OCI-LY7 (cell line): ENCODE measurements around the gene MIB2. TPM values are rescaled to one million over a fixed set of nuclear protein-coding genes. Genes with fewer than 3 reads are reported as not detected.

Experiments
- Bru-seq: library from RNA; stranded (reverse); fragments of 400-500 nt; gene quantifications from one replicate; lab custom pipeline; 2021; lab: Mats Ljungman, UMichigan
- BruChase-seq, 2 experiments: library from RNA; stranded (reverse); fragments of 400-500 nt; gene quantifications; one replicate each; lab custom pipeline; 2021; lab: Mats Ljungman, UMichigan
- BruUV-seq: library from RNA; stranded (reverse); fragments of 400-500 nt; replicated peaks from 2 replicates; lab custom pipeline; 2021; lab: Mats Ljungman, UMichigan
- CTCF ChIA-PET: fragments of 300-600 bp; sonication (Branson Sonifier 250); formaldehyde crosslinking; loops from one replicate; lab custom pipeline; 2022; ENCODE audit warnings: antibody characterized with exemption; ENCODE audit not compliant: unreplicated experiment; lab: Charles Lee
- POLR2A ChIA-PET: fragments of 300-600 bp; sonication (Branson Sonifier 250); formaldehyde crosslinking; loops from one replicate; lab custom pipeline; 2022; ENCODE audit warnings: antibody characterized with exemption; lab: Charles Lee
- DNase-seq: peaks from one replicate; pipeline ENCODE4 v3.0.0-alpha.2; 2015; ENCODE audit warnings: low spot score
- H2AFZ ChIP-seq: fragments of 200-600 bp; sonication (generic), shearing (Covaris generic); 2 replicates; pipeline ENCODE4 v1.6.1; 2014; ENCODE audit warnings: mild to moderate bottlenecking, antibody characterized with exemption, low read length, moderate library complexity
- H3K27ac ChIP-seq: fragments of 200-600 bp; sonication (generic); 2 replicates; pipeline ENCODE4 v1.5.1; 2014; ENCODE audit warnings: mixed run types, low read depth, mild to moderate bottlenecking, moderate library complexity, low read length, inconsistent platforms; ENCODE audit not compliant: poor library complexity, severe bottlenecking
- H3K36me3 ChIP-seq: fragments of 200-600 bp; sonication (generic); 2 replicates; pipeline ENCODE4 v1.6.1; 2014; ENCODE audit warnings: mild to moderate bottlenecking, antibody characterized with exemption, low read length, moderate library complexity, mixed read lengths; ENCODE audit not compliant: insufficient read depth
- H3K4me1 ChIP-seq: fragments of 200-600 bp; sonication (generic); 2 replicates; pipeline ENCODE4 v1.5.1; 2014; ENCODE audit warnings: mild to moderate bottlenecking, low read length; ENCODE audit not compliant: insufficient read depth, poor library complexity, severe bottlenecking
- H3K4me2 ChIP-seq: fragments of 200-600 bp; sonication (generic); 2 replicates; pipeline ENCODE4 v1.6.1; 2014; ENCODE audit warnings: mild to moderate bottlenecking, low read length
- H3K4me3 ChIP-seq: fragments of 200-600 bp; sonication (generic); 2 replicates; pipeline ENCODE4 v1.5.1; 2014; ENCODE audit warnings: mild to moderate bottlenecking, low read depth, low read length; ENCODE audit not compliant: poor library complexity, severe bottlenecking
- H3K79me2 ChIP-seq: fragments of 200-600 bp; sonication (generic); 2 replicates; pipeline ENCODE4 v1.6.1; 2016; ENCODE audit warnings: low read depth, mild to moderate bottlenecking, low read length, moderate library complexity, mixed read lengths; ENCODE audit not compliant: insufficient read depth
- H3K9me2 ChIP-seq: fragments of 200-600 bp; sonication (generic); 2 replicates; pipeline ENCODE4 v1.6.1; 2016; ENCODE audit warnings: mild to moderate bottlenecking, low read length, mixed read lengths; ENCODE audit not compliant: insufficient read depth
- H3K9me3 ChIP-seq: fragments of 200-600 bp; sonication (generic); 2 replicates; pipeline ENCODE4 v1.6.1; 2014; ENCODE audit warnings: mild to moderate bottlenecking, mixed run types, low read length, mixed read lengths
- H4K20me1 ChIP-seq: fragments of 200-600 bp; sonication (generic); 2 replicates; pipeline ENCODE4 v1.6.1; 2014; ENCODE audit warnings: mild to moderate bottlenecking, antibody characterized with exemption, low read length, moderate library complexity, mixed read lengths; ENCODE audit not compliant: insufficient read depth
- CTCF ChIP-seq: fragments of 200-600 bp; sonication (generic); conservative IDR thresholded peaks from 2 replicates; pipeline ENCODE4 v1.5.1; 2014; ENCODE audit warnings: mild to moderate bottlenecking, antibody characterized with exemption, low read length, moderate library complexity, mixed read lengths
- EZH2phosphoT487 ChIP-seq: fragments of 200-600 bp; sonication (generic); IDR thresholded peaks from 2 replicates; pipeline ENCODE4 v1.6.1; 2018; ENCODE audit warnings: low read depth, borderline replicate concordance, mild to moderate bottlenecking, mixed run types, antibody characterized with exemption, low read length, moderate library complexity, mixed read lengths
- intact Hi-C: fragments of 100-400 bp; cut with micrococcal nuclease; formaldehyde crosslinking; loops from one replicate; pipeline ENCODE4 v1.10.0; 2022; ENCODE audit not compliant: unreplicated experiment
- long read RNA-seq: library from polyadenylated mRNA; stranded (forward); transcript quantifications from one replicate; pipeline ENCODE4 v2.0.0, GENCODE V29; 2022
- total RNA-seq, 2 experiments: library from RNA; depleted of rRNA in 1 of 2; stranded (reverse); fragments of >200 nt in 1 of 2; shearing (Covaris generic) in 1 of 2; gene quantifications; 2 replicates each; pipeline ENCODE4 v1.2.3, GENCODE V29; 2014 to 2022

MIB2 gene
- 46.4 and 64.9 TPM in 2 replicates for total RNA-seq (2014; rRNA removed; shearing (Covaris generic))
- total RNA-seq (2022): 54.0 and 55.3 TPM in 2 replicates
- Bru-seq, nascent RNA: percentile 38 among the genes with signal in this experiment
- BruChase-seq, experiment 1, labeled RNA remaining after a 6-hour chase: percentile 55 among the genes with signal in this experiment
- BruChase-seq, experiment 2, labeled RNA remaining after a 2-hour chase: percentile 53 among the genes with signal in this experiment
- long read RNA-seq, partial matches to known transcripts: 39 of 77 reads
- long read RNA-seq, other reads (novel, unspliced or antisense): 29 of 77 reads

- H4K20me1 ChIP-seq: no peaks in the 10 kb centered on the region
- no peaks in the 10 kb centered on the region for H3K36me3 ChIP-seq
- peaks cover 26% of the 10 kb centered on the region for H3K4me1 ChIP-seq
- intact Hi-C loops: loop anchor here (1.0 to 5.0 kb wide), 2 partner anchors 8 to 43 kb away; partner anchors contain the start of gene SSU72
- peaks cover 14% of the 10 kb centered on the region; the same call in 1 of the 2 replicates for H3K79me2 ChIP-seq
- DNase-seq: peak; percentile 99
- CTCF ChIA-PET: no interaction called here
- POLR2A ChIA-PET: interaction anchor here (0.6 to 1.9 kb wide), 4 partner anchors 11 to 299 kb away, joined by 3 to 4 read pairs (median 3); no protein-coding TSS in a partner anchor
- H2AFZ ChIP-seq: peak within 1 kb of the TSS; percentile 53; the same call in 1 of the 2 replicates
- peak within 1 kb of the TSS; percentile 87 for H3K27ac ChIP-seq
- no peak for TF ChIP-seq EZH2phosphoT487
- no peak for TF ChIP-seq CTCF
- H3K9me3 ChIP-seq: no peaks in the 10 kb centered on the region
- BruUV-seq: no TSS peak
- peak within 1 kb of the TSS; percentile 85 for H3K4me3 ChIP-seq
- H3K4me2 ChIP-seq: peak within 1 kb of the TSS; percentile 95
- no peaks in the 10 kb centered on the region for H3K9me2 ChIP-seq
These were observed at the start of gene MIB2 for GRCh38 chr1:1615256-1616044. Gene MIB2 (plus strand): TSS chr1:1615500. CDS start chr1:1623453, 7,953 bp downstream.

DNA sequence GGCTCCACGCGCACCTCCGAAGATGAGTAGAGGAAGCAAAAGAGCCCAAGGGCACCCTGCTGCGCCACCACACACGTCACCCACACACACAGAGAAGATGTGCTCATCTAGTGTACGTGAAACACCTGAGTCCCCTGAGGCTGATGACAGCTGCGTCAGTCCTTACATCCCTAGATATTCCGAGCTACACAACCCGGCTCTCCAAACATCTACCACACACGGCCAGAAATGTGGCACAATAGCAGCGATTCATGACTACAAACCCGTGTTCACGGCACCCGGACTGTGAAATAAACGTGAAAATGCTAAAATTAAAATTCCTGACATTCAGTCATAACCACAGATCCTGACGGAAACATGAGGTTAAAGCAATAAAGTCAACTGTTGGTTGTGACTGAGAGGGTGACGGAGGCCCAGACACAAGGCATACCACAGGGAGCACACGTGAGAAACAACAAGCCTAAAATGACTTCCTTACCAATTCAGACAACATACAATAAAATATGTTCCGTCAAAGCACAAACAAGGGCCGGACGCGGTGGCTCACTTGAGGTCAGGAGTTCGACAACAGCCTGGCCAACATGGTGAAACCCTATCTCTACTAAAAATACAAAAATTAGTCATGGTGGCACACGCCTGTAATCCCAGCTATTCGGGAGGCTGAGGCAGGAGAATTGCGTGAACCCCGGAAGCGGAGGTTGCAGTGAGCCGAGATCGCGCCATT, 48.0 kb upstream of the MIB2 start:
- Histone ChIP-seq H3K4me3 (no peak overlapping the region), H2AFZ (no peak overlapping the region), H3K4me2 (no peak overlapping the region), H3K79me2 (peaks cover 86% of the 10 kb centered on the region), H3K27ac (no peak overlapping the region), H3K4me1 (peaks cover 6% of the 10 kb centered on the region), H3K36me3 (peaks cover 93% of the 10 kb centered on the region), H4K20me1 (0 out of 2 replicates have a peak, but pooled peaks cover 13% of the 10 kb centered on the region), H3K9me2 (no peaks in the 10 kb centered on the region), H3K9me3 (no peaks in the 10 kb centered on the region)
- intact Hi-C loops: no loop called here
- ChIA-PET CTCF (no interaction called here), POLR2A (no interaction called here)
- no peak for TF ChIP-seq EZH2phosphoT487
- TF ChIP-seq CTCF: no peak
- DNase-seq: no peak
- BruUV-seq: no TSS peak
